SK-N-SH treated with all-trans-retinoic acid at 6 μM for 48 hours (cell line): ENCODE measurements around the gene ZNF444.

ENCODE experiments used
- ARNTL ChIP-seq: fragments of 450-650 bp; formaldehyde crosslinking; IDR thresholded peaks from 2 replicates; pipeline ENCODE4 v1.5.0; 2020; ENCODE audit warnings: low read depth, mild to moderate bottlenecking, moderate library complexity, borderline replicate concordance
- PATZ1 ChIP-seq: fragments of 250-450 bp; sonication (Bioruptor Pico); IDR thresholded peaks from 2 replicates; pipeline ENCODE4 v1.8.0; 2020; ENCODE audit warnings: mild to moderate bottlenecking, moderate library complexity, borderline replicate concordance
- ZFP3 ChIP-seq: fragments of 250-450 bp; sonication (Bioruptor Pico); IDR thresholded peaks from 2 replicates; pipeline ENCODE4 v1.5.0; 2020; ENCODE audit warnings: mild to moderate bottlenecking, moderate library complexity

DNA sequence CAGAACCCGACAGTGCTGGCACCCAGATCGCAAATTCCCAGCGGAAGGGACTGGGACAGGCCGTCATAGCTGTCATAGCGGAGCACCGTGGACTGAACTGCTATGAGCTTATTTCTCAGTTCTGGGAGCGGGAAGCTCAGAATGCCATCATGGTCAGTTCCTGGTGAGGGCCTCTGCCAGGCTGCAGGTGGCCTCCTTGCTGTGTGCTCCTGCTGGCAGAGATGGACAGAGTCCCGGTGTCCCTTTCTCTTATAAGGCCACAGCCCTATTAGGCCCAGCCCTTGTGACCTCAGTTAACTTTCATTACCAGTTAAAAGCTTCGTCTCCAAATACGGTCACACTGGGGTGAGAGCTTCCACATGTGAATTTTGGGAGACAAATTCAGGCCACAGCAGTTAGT is 4.6 kb downstream of the ZNF444 start:
- TF ChIP-seq PATZ1 (CRISPR knock-in tag) (no peak), ZFP3 (CRISPR knock-in tag) (no peak), ARNTL (CRISPR knock-in tag) (no peak)
